Measurements from ENCODE around the gene UNC5B. TPM values are rescaled to one million over a fixed set of nuclear protein-coding genes. Genes with fewer than 3 reads are reported as not detected.

The UNC5B gene
- total RNA-seq, 1 donor from 2014 or later, result not detected

DNA sequence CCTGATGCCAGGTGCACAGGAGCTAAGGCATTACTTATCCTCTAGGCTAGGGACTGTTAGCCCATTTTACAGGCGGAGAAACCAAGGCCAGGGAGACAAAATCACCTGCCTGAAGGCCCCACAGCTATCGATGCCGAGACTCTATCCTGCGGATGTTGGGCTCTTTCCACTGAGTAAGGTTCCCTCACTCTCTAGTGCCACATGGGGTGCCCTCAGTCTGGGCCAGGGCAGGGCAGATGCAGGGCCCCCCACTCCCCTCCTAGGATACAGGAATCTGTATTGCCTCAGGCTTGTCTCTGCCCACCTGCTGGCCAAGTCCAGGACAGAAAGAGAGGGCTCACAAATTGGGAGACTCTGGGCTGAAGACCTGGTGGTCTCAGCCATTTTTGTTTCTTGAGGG lies 45.7 kb downstream of the UNC5B start:
- no peak overlapping the region for H3K27ac Mint-ChIP-seq
- ATAC-seq (ENCODE audit: low read depth) (no peak), DNase-seq (no peak)
- H3K36me3 Mint-ChIP-seq (ENCODE audit: low read depth), result no peaks in the 10 kb centered on the region
- no peak overlapping the region for H3K4me3 Mint-ChIP-seq
- CTCF ChIA-PET, result no interaction called here
- no peaks in the 10 kb centered on the region for H3K4me1 Mint-ChIP-seq
- peaks cover 26% of the 10 kb centered on the region for H3K27me3 Mint-ChIP-seq
- H3K9me3 Mint-ChIP-seq, result no peaks in the 10 kb centered on the region
- TF ChIP-seq, protein P1, sequence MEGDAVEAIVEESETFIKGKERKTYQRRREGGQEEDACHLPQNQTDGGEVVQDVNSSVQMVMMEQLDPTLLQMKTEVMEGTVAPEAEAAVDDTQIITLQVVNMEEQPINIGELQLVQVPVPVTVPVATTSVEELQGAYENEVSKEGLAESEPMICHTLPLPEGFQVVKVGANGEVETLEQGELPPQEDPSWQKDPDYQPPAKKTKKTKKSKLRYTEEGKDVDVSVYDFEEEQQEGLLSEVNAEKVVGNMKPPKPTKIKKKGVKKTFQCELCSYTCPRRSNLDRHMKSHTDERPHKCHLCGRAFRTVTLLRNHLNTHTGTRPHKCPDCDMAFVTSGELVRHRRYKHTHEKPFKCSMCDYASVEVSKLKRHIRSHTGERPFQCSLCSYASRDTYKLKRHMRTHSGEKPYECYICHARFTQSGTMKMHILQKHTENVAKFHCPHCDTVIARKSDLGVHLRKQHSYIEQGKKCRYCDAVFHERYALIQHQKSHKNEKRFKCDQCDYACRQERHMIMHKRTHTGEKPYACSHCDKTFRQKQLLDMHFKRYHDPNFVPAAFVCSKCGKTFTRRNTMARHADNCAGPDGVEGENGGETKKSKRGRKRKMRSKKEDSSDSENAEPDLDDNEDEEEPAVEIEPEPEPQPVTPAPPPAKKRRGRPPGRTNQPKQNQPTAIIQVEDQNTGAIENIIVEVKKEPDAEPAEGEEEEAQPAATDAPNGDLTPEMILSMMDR (IDR thresholded peaks at IDR 0.05), result no peak
- intact Hi-C loops (cut with micrococcal nuclease), result no loop called here
- POLR2A ChIA-PET, result no interaction called here

DNA sequence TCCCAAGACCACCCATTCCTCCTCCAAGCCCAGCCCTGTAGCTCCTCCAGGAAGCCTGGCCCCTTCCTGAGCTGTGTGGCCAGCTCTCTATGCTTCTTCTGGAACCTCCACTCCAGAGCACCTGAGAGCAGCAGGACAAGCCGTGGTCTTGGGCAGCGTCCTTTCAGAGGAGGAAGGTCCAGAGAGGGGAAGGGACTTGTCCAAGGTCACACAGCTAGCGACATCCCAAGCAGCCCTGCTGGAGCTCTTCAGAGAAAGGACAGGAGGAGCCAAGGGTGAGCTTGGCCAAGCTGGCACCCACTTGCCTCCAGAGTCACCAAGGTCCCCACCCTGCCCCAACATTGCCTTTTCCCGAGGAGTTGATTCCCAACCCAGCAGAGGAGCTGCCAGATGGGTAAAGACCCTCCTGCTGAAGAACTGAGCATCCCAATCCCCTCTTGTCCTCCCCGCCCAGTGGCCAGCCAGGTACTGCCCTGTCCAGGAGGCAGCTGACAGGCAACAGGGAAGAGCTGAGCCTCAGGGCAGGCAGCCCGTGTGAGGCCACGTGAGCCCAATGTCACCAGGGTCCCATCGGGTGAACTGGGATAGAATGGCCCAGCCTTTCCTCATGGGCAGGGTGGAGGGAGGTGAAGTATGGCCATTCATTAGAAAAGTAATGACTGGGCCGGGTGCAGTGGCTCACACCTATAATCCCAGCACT lies 46.2 kb downstream of the UNC5B start:
- H3K9me3 Mint-ChIP-seq, result no peaks in the 10 kb centered on the region
- intact Hi-C loops (cut with micrococcal nuclease), result no loop called here
- peaks cover 26% of the 10 kb centered on the region for H3K27me3 Mint-ChIP-seq
- TF ChIP-seq, protein P1 (IDR thresholded peaks at IDR 0.05), result no peak
- ATAC-seq (ENCODE audit: low read depth) (no peak), DNase-seq (no peak)
- no peak overlapping the region for H3K4me3 Mint-ChIP-seq
- POLR2A ChIA-PET, result no interaction called here
- no peaks in the 10 kb centered on the region for H3K36me3 Mint-ChIP-seq (ENCODE audit: low read depth)
- no peaks in the 10 kb centered on the region for H3K4me1 Mint-ChIP-seq
- CTCF ChIA-PET, result no interaction called here
- H3K27ac Mint-ChIP-seq, result no peak overlapping the region

DNA sequence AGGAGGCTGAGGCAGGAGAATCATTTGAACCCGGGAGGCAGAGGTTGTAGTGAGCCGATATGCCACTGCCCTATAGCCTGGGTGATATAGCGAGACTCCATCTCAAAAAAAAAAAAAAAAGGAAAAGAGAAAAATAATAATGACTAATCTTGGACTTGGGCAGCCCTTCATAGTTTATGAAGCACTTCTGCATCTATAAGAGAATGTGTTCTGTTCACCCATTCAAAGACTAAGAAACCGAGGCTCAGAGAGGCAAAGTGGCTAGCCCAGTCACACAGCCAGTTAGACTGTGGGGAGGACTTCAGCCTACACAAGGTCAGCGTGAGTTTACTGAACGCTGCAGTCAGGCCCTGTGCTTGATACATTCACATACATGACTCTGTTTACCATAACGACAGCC lies 46.9 kb downstream of the UNC5B start:
- Mint-ChIP-seq H3K4me3 (no peak overlapping the region), H3K4me1 (no peaks in the 10 kb centered on the region), H3K27ac (no peak overlapping the region), H3K36me3 (ENCODE audit: low read depth) (no peaks in the 10 kb centered on the region), H3K9me3 (no peaks in the 10 kb centered on the region), H3K27me3 (peaks cover 26% of the 10 kb centered on the region)
- ChIA-PET CTCF (no interaction called here), POLR2A (no interaction called here)
- ATAC-seq (ENCODE audit: low read depth) (no peak), DNase-seq (no peak)
- TF ChIP-seq, protein P1 (IDR thresholded peaks at IDR 0.05), result no peak
- intact Hi-C loops (cut with micrococcal nuclease), result no loop called here

DNA sequence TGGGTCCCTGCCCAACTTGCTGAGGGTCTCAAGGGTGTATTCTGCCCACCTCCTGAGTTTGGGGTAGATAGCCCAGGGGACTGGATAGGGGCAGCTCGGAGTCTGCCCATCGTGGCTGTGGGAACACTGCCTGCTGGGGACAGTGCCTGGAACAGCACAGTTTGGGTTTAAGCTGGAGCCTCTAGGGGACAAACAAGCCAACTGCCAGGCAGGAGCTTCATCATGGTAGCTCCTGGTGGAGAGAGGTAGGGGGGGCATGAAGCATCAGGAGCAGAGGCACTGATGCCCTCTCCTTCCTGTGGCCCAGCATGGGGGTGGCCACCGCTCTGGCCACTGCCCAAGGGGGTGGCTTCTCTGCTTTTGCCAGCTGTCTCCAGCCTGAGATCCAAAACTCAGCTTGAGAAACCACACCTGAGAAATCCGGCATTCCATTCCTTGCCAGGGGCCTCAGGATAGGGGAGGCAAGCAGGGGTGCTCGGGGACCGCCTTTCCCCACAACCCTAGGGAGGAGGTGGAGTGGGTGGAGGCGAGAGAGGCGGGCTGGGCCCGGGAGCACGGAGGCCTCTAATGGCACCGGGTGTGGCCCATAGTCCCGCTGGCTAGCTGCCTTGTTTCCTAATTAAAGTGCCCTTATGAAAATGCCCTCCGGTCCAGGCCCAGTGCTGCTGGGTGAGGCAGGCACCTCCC lies 47.6 kb downstream of the UNC5B start:
- TF ChIP-seq, protein P1 (IDR thresholded peaks at IDR 0.05), result no peak
- H3K36me3 Mint-ChIP-seq (ENCODE audit: low read depth), result no peaks in the 10 kb centered on the region
- peaks cover 23% of the 10 kb centered on the region for H3K27me3 Mint-ChIP-seq
- intact Hi-C loops (cut with micrococcal nuclease), result no loop called here
- ATAC-seq (ENCODE audit: low read depth), result no peak
- DNase-seq, result no peak
- ChIA-PET POLR2A (no interaction called here), CTCF (no interaction called here)
- no peaks in the 10 kb centered on the region for H3K9me3 Mint-ChIP-seq
- H3K4me3 Mint-ChIP-seq, result no peak overlapping the region
- H3K27ac Mint-ChIP-seq, result no peak overlapping the region
- H3K4me1 Mint-ChIP-seq, result no peaks in the 10 kb centered on the region

DNA sequence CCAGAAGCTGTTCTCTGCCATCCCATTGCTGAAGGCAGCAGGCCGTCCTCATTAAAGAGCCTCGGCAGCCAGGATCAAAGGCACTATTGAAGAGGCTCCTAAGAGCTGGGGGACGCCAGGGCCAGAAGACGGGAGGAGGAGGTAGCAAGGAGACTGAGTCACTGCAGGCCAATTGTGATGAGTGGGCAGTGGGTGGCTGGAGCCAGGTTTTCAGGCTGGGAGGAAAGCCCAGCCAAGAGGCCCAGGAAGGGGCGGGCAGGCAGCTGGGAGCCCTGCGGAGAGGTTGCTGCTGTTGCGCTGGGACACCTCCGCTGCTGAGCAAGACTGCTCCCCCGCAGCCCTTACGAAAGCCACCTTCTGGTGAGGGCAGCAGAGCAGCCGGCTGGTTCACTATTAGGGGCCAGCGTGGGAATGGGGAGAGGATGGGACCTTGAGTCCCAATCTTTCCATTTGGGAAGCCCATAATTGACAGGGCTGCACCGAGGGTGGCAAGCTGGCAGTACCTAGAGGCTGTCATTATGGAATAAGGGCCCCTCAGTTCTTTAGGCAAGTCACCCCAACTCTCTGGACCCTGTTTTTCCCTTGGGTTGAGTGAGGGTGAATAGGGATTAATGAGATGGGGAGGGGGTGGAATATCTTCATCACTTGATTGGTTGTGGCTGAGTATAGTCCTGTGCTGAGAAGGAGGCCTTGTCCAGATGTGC lies 48.4 kb downstream of the UNC5B start:
- POLR2A ChIA-PET, result no interaction called here
- ATAC-seq (ENCODE audit: low read depth), result no peak
- Mint-ChIP-seq H3K4me3 (no peak overlapping the region), H3K9me3 (no peaks in the 10 kb centered on the region), H3K4me1 (no peaks in the 10 kb centered on the region), H3K36me3 (ENCODE audit: low read depth) (no peaks in the 10 kb centered on the region), H3K27me3 (peaks cover 19% of the 10 kb centered on the region), H3K27ac (no peak overlapping the region)
- CTCF ChIA-PET, result no interaction called here
- no peak for DNase-seq
- TF ChIP-seq, protein P1 (IDR thresholded peaks at IDR 0.05), result no peak
- intact Hi-C loops (cut with micrococcal nuclease), result no loop called here

All from activated B cell treated with CpG ODN at 0.5 μM for 24 hours (primary cell).